ENCODE results near the gene TNRC18.
"Not testable (repeated sequence)": the region's sequence is repeated elsewhere in the genome, so short reads cannot be mapped to it uniquely, and the experiment has no call there.

TNRC18 gene

DNA sequence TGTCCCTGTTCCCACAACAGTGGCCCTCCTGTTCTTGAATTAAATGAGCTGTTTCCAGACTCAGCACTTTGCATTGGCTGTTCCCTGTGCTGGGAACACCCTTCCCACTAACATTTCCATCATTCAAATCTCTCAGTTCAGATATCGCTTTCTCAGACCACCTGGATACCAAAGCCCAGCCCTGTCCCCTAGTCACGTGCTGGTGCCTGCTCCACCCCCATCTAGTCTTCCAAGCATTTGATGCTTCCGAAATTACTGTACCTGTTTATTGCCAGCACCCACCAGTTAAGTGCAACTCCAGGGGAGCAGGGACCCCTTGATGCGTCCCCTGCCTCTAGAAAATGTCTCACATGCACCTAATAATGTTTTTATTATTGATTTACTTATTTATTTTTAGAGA is 143.9 kb downstream of the TNRC18 start:
- no peak overlapping the region for H3K4me3 Mint-ChIP-seq
- no peaks in the 10 kb centered on the region for H3K9me3 Mint-ChIP-seq
- H3K36me3 Mint-ChIP-seq (ENCODE audit: low read depth): no peaks in the 10 kb centered on the region
- no peak overlapping the region for H3K27ac Mint-ChIP-seq
- H3K4me1 Mint-ChIP-seq (ENCODE audit: low read depth): no peaks in the 10 kb centered on the region
- H3K27me3 Mint-ChIP-seq (ENCODE audit: low read depth): peaks cover 19% of the 10 kb centered on the region

- Mint-ChIP-seq H3K4me3 (no peak overlapping the region), H3K9me3 (no peaks in the 10 kb centered on the region), H3K27me3 (ENCODE audit: low read depth) (peaks cover 15% of the 10 kb centered on the region), H3K27ac (no peak overlapping the region), H3K4me1 (ENCODE audit: low read depth) (no peaks in the 10 kb centered on the region), H3K36me3 (ENCODE audit: low read depth) (no peaks in the 10 kb centered on the region)
Measured at GRCh38 chr7:5278766-5279165, 144.9 kb downstream of the TNRC18 start.

GRCh38 chr7:5276611-5277010 is 147.0 kb downstream of the TNRC18 start:
- Mint-ChIP-seq H3K4me1 (ENCODE audit: low read depth) (no peaks in the 10 kb centered on the region), H3K9me3 (no peaks in the 10 kb centered on the region), H3K27me3 (ENCODE audit: low read depth) (peaks cover 15% of the 10 kb centered on the region), H3K27ac (no peak overlapping the region), H3K36me3 (ENCODE audit: low read depth) (no peaks in the 10 kb centered on the region), H3K4me3 (no peak overlapping the region)

DNA sequence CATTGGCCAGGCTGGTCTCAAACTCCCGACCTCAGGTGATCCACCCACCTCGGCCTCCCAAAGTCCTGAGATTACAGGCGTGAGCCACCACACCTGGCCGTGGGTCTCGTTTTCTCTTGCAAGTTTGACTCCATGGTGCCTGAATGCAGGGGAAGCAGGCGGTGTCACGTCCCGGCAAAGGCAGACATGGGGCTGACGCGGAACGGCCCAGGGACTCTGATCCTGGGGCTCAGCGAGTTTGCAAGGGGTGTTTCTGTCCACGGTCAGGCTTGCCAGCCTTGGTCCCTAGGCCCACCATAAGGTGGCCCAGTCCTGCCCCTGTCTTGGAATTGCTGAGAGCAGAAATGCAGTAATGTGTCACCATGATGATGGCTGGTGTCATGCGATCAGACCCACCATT is 147.5 kb downstream of the TNRC18 start:
- not testable (repeated sequence) for H3K27ac Mint-ChIP-seq; H3K9me3 Mint-ChIP-seq; H3K4me1 Mint-ChIP-seq (ENCODE audit: low read depth); H3K4me3 Mint-ChIP-seq; H3K36me3 Mint-ChIP-seq (ENCODE audit: low read depth)
- peaks cover 11% of the 10 kb centered on the region for H3K27me3 Mint-ChIP-seq (ENCODE audit: low read depth)

DNA sequence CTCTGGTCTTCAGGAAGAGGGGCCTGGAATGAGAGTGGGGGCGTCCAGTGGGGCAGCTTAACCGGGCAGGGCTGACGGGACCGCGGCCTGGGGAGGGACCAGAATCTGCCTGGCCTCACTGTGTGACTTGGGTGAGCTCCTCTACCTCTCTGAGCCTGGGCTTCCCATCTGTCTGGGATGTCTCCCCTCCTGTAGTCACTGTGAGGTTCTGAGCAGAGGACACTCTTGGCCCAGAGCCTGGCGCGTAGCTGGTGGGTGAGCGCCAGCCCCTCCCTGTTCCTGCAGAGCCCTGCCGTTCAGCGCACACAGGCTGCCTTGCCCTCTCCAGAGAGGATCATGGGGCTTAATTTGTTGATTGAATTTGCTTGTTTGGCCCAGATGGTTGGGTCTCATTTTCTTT is 148.1 kb downstream of the TNRC18 start:
- not testable (repeated sequence) for H3K4me1 Mint-ChIP-seq (ENCODE audit: low read depth); H3K4me3 Mint-ChIP-seq; H3K27ac Mint-ChIP-seq; H3K36me3 Mint-ChIP-seq (ENCODE audit: low read depth); H3K9me3 Mint-ChIP-seq
- H3K27me3 Mint-ChIP-seq (ENCODE audit: low read depth): peaks cover 12% of the 10 kb centered on the region

DNA sequence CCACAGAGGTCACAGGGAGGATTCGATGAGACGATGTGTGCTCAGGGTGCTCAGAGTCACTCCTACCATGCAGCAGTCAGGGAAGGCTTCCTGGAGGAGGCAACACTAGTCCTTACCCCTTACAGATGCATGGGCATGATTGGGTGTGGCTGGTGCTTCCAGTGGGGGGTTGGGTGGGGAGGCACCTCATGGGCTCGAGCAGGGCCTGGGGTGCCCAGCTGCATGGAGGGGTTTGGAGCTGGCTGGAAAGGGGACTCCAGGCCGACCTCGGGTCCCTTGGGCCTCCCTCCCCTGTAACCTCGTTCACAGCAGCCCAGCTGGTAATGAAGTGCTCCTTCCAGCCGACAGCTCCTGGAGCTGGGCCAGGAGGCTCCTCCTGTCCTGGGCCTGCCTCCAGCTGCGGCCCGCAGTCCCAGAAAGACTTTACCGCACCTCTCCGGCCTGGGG is 148.6 kb downstream of the TNRC18 start:
- not testable (repeated sequence) for H3K4me3 Mint-ChIP-seq; H3K9me3 Mint-ChIP-seq; H3K36me3 Mint-ChIP-seq (ENCODE audit: low read depth); H3K4me1 Mint-ChIP-seq (ENCODE audit: low read depth); H3K27ac Mint-ChIP-seq
- peaks cover 17% of the 10 kb centered on the region for H3K27me3 Mint-ChIP-seq (ENCODE audit: low read depth)

DNA sequence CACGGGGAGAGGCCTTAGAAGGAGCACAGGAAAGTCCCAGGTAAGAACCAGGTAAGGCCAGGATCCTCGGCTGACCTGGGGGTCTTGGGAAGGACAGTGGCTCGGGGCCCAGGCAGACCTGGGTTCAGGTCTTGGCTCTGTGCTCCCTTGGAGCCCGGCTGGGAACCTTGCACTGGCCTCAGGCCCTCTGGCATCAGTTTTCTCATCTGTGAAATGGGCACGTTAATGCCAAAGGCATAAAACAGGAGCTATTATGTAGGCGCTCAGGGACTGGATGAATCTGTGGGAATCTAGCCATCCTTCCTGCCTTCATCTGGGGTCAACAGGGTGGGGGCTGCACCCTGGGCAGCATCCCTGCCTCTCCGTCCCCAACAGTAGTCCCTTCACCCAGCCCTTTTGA is 149.2 kb downstream of the TNRC18 start:
- H3K4me1 Mint-ChIP-seq (ENCODE audit: low read depth): no peaks in the 10 kb centered on the region
- no peak overlapping the region for H3K4me3 Mint-ChIP-seq
- H3K27me3 Mint-ChIP-seq (ENCODE audit: low read depth): peaks cover 15% of the 10 kb centered on the region
- H3K27ac Mint-ChIP-seq: no peak overlapping the region
- no peaks in the 10 kb centered on the region for H3K9me3 Mint-ChIP-seq
- H3K36me3 Mint-ChIP-seq (ENCODE audit: low read depth): no peaks in the 10 kb centered on the region

DNA sequence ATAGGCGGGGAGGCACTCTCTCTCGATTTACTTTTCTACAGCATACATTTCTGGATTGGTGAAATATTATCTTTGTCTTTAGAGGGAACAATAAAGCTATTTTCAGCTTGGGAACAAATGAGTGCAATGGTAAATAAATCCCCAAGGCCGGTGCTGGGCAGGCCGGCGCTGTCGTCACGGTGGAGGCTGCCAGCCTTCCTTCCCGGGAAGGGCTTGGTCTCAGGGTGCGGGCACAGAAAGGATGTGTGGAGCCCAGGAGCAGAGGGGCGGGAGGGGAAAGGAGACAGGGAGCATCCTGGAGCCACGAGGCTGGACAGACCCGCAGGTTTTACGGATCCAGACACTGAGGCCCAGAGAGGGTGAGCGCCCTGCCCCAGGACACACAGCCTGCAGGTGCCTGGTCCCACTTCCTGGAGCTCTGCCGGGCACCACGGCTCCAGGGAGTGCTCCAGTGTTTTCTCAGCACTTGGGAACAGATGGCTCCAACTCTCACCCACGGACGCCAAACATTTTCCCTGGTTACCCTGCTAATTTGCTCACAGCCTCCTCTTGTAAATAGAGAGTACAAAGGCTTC is 149.7 kb downstream of the TNRC18 start:
- H3K4me3 Mint-ChIP-seq; H3K4me1 Mint-ChIP-seq (ENCODE audit: low read depth); H3K27ac Mint-ChIP-seq; H3K9me3 Mint-ChIP-seq; H3K36me3 Mint-ChIP-seq (ENCODE audit: low read depth): not testable (repeated sequence)
- H3K27me3 Mint-ChIP-seq (ENCODE audit: low read depth): peaks cover 15% of the 10 kb centered on the region

GRCh38 chr7:5270788-5271187 is 152.8 kb downstream of the TNRC18 start:
- no peak overlapping the region for H3K27ac Mint-ChIP-seq
- H3K4me3 Mint-ChIP-seq: no peak overlapping the region
- H3K4me1 Mint-ChIP-seq (ENCODE audit: low read depth): no peaks in the 10 kb centered on the region
- H3K27me3 Mint-ChIP-seq (ENCODE audit: low read depth): peaks cover 9% of the 10 kb centered on the region
- no peaks in the 10 kb centered on the region for H3K9me3 Mint-ChIP-seq
- no peaks in the 10 kb centered on the region for H3K36me3 Mint-ChIP-seq (ENCODE audit: low read depth)

GRCh38 chr7:5269992-5270657 is 153.5 kb downstream of the TNRC18 start:
- not testable (repeated sequence) for H3K36me3 Mint-ChIP-seq (ENCODE audit: low read depth); H3K4me1 Mint-ChIP-seq (ENCODE audit: low read depth); H3K9me3 Mint-ChIP-seq; H3K4me3 Mint-ChIP-seq; H3K27ac Mint-ChIP-seq; H3K27me3 Mint-ChIP-seq (ENCODE audit: low read depth)

GRCh38 chr7:5267829-5268228 is 155.8 kb downstream of the TNRC18 start:
- H3K4me1 Mint-ChIP-seq (ENCODE audit: low read depth); H3K4me3 Mint-ChIP-seq; H3K36me3 Mint-ChIP-seq (ENCODE audit: low read depth); H3K27ac Mint-ChIP-seq; H3K27me3 Mint-ChIP-seq (ENCODE audit: low read depth); H3K9me3 Mint-ChIP-seq: not testable (repeated sequence)

GRCh38 chr7:5266191-5267028 is 157.2 kb downstream of the TNRC18 start:
- Mint-ChIP-seq H3K4me3 (no peak overlapping the region), H3K36me3 (ENCODE audit: low read depth) (no peaks in the 10 kb centered on the region), H3K27me3 (ENCODE audit: low read depth) (peaks cover 9% of the 10 kb centered on the region), H3K4me1 (ENCODE audit: low read depth) (no peaks in the 10 kb centered on the region), H3K9me3 (no peaks in the 10 kb centered on the region), H3K27ac (no peak overlapping the region)

DNA sequence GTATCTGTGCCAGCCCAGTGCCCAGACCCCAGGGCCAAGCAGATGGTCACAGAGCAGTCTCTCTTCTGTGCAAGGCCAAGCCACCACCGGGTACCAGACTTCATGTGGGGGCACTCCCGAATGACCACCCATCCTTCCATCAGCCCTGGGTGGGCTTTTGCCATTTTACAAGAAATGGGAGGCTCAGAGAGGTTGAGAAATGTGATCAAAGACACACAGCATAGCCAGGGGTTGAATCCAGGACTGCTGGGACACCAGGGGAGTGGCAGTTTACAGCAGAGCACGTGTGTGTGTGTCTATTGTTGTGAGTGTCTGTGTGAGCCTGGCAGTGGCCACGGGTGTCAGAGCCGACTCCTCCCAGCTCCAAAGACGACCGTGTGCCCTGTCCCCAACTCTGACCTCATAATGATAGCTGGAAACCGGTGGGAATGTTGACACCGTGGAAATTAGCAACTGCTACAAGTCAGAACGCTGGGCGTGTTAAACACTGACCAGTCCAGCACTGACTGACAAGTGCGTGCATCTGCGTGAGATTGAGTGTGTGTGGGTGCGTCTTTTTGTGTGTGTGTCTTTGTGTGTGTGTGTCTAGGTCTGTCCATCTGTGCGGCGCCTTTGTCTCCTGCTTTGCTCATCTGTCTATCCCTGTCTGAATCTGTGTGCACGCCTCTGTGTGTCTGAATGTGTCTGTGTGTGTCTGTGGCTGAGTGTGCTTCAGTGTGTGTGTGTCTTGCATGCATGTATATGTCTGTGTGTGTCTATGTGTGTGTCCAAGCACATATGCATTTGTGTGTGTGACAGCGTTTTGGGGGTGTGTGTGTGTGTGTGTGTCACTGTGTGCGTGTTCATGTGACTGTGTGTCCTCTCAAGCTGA is 158.1 kb downstream of the TNRC18 start:
- no peaks in the 10 kb centered on the region for H3K9me3 Mint-ChIP-seq
- no peaks in the 10 kb centered on the region for H3K36me3 Mint-ChIP-seq (ENCODE audit: low read depth)
- peaks cover 8% of the 10 kb centered on the region for H3K27me3 Mint-ChIP-seq (ENCODE audit: low read depth)
- no peak overlapping the region for H3K27ac Mint-ChIP-seq
- H3K4me3 Mint-ChIP-seq: no peak overlapping the region
- no peaks in the 10 kb centered on the region for H3K4me1 Mint-ChIP-seq (ENCODE audit: low read depth)

- H3K27me3 Mint-ChIP-seq (ENCODE audit: low read depth): not testable (repeated sequence)
Measured at GRCh38 chr7:5263066-5263465, 160.6 kb downstream of the TNRC18 start.

More at GRCh38 chr7:5263066-5263465, 160.6 kb downstream of the TNRC18 start:
- not testable (repeated sequence) for H3K4me1 Mint-ChIP-seq (ENCODE audit: low read depth); H3K9me3 Mint-ChIP-seq; H3K27ac Mint-ChIP-seq; H3K36me3 Mint-ChIP-seq (ENCODE audit: low read depth); H3K4me3 Mint-ChIP-seq
